H1 (cell line): Measurements from ENCODE around the gene ACTL7A. TPM values are rescaled to one million over a fixed set of nuclear protein-coding genes. Genes with fewer than 3 reads are reported as not detected.

Experiments used
- CTCF ChIA-PET: fragments of 300-600 bp; sonication (Branson Sonifier 250); formaldehyde crosslinking; loops from one replicate; lab custom pipeline; 2021; ENCODE audit not compliant: partially characterized antibody; lab: Charles Lee
- POLR2A ChIA-PET: fragments of 300-600 bp; sonication (Branson Sonifier 250); formaldehyde crosslinking; loops from one replicate; lab custom pipeline; 2021; ENCODE audit warnings: inconsistent platforms; ENCODE audit not compliant: partially characterized antibody; lab: Charles Lee
- DNase-seq, 2 experiments: peaks; one replicate each; pipeline versions ENCODE4 v3.0.0 to v3.0.0-alpha.2; 2010 to 2022; ENCODE audit warnings: low spot score in 2 of 2, low read depth in 1 of 2, mixed read lengths in 1 of 2
- FAIRE-seq: peaks from 2 replicates; lab custom pipeline; 2011; peaks lifted over from hg19 to GRCh38; lab: Jason Lieb, UNC
- H2AFZ ChIP-seq: 2 replicates; pipeline ENCODE4 v1.8.1; 2012; ENCODE audit warnings: low read length, inconsistent platforms
- H2AK5ac ChIP-seq: 2 replicates; pipeline ENCODE4 v1.6.1; 2013; ENCODE audit warnings: low read depth, low read length
- H2BK120ac ChIP-seq: replicated peaks from 2 replicates; pipeline ENCODE3; 2013; ENCODE audit warnings: low read depth, low read length, inconsistent platforms
- H2BK12ac ChIP-seq: 2 replicates; pipeline ENCODE4 v1.6.1; 2013; ENCODE audit warnings: low read depth, low read length
- H2BK15ac ChIP-seq: 2 replicates; pipeline ENCODE4 v1.6.1; 2013; ENCODE audit warnings: low read length
- H2BK20ac ChIP-seq: 2 replicates; pipeline ENCODE4 v1.6.1; 2013; ENCODE audit warnings: low read length
- H2BK5ac ChIP-seq: 2 replicates; pipeline ENCODE4 v1.6.1; 2013; ENCODE audit warnings: low read depth, low read length
- H3K14ac ChIP-seq: 2 replicates; pipeline ENCODE4 v1.6.1; 2013; ENCODE audit warnings: inconsistent platforms; ENCODE audit not compliant: insufficient read length
- H3K18ac ChIP-seq: 2 replicates; pipeline ENCODE4 v1.6.1; 2013; ENCODE audit warnings: low read length; ENCODE audit errors: extremely low read depth
- H3K23ac ChIP-seq: 2 replicates; pipeline ENCODE4 v1.6.1; 2013; ENCODE audit warnings: inconsistent platforms; ENCODE audit not compliant: insufficient read length
- H3K23me2 ChIP-seq: 2 replicates; pipeline ENCODE4 v1.6.1; 2013; ENCODE audit warnings: low read depth, low read length
- H3K27ac ChIP-seq: 2 replicates; pipeline ENCODE4 v1.6.1; 2011; ENCODE audit warnings: low read depth, low read length, inconsistent platforms
- H3K27me3 ChIP-seq, 4 experiments: replicated peaks in 1 of 4; 1 replicate in 1 of 4; 2 replicates in 3 of 4; pipeline versions ENCODE4 v1.6.1 to v1.8.1; 2011 to 2013; ENCODE audit warnings: low read length in 3 of 4, mild to moderate bottlenecking in 3 of 4, inconsistent platforms in 2 of 4, mixed read lengths in 2 of 4, moderate library complexity in 1 of 4; ENCODE audit not compliant: control insufficient read depth in 3 of 4, insufficient read depth in 3 of 4; ENCODE audit errors: extremely low read depth in 1 of 4
- H3K36me3 ChIP-seq, 4 experiments: 2 replicates each; pipeline versions ENCODE4 v1.6.1 to v1.8.1; 2011 to 2013; ENCODE audit warnings: mild to moderate bottlenecking in 4 of 4, low read length in 3 of 4, moderate library complexity in 2 of 4, control low read depth in 1 of 4, inconsistent platforms in 1 of 4; ENCODE audit not compliant: insufficient read depth in 4 of 4, control insufficient read depth in 2 of 4
- H3K4ac ChIP-seq: replicated peaks from 2 replicates; pipeline ENCODE3; 2013; ENCODE audit warnings: low read length, low read depth, mixed read lengths, inconsistent platforms; ENCODE audit not compliant: insufficient read length
- H3K4me1 ChIP-seq, 4 experiments: replicated peaks in 1 of 4; 1 replicate in 1 of 4; 2 replicates in 3 of 4; pipeline versions ENCODE4 v1.6.1 to v1.8.1; 2011 to 2013; ENCODE audit warnings: low read length in 3 of 4, inconsistent platforms in 2 of 4, mixed read lengths in 1 of 4; ENCODE audit not compliant: insufficient read depth in 4 of 4, control insufficient read depth in 3 of 4
- H3K4me2 ChIP-seq, 2 experiments: 2 replicates each; pipeline versions ENCODE4 v1.6.1 to v1.8.1; 2011 to 2013; ENCODE audit warnings: low read depth in 2 of 2, low read length in 2 of 2, control low read depth in 1 of 2, inconsistent platforms in 1 of 2, mild to moderate bottlenecking in 1 of 2; ENCODE audit not compliant: insufficient read depth in 1 of 2
- H3K4me3 ChIP-seq, 4 experiments: fragments of 200-600, 300-600 bp in 1 of 4; sonication (generic), shearing (Covaris generic), sonication (Bioruptor Twin) in 1 of 4; 2 replicates each; pipeline versions ENCODE4 v1.5.1 to v1.8.1; 2011 to 2016; ENCODE audit warnings: low read length in 4 of 4, low read depth in 3 of 4, control low read depth in 2 of 4, inconsistent platforms in 2 of 4, mild to moderate bottlenecking in 2 of 4, mixed read lengths in 1 of 4, moderate library complexity in 1 of 4; ENCODE audit not compliant: insufficient read depth in 2 of 4; ENCODE audit errors: extremely low read depth in 1 of 4
- H3K56ac ChIP-seq: replicated peaks from 2 replicates; pipeline ENCODE3; 2013; ENCODE audit warnings: low read depth, mild to moderate bottlenecking, mixed read lengths, low read length, inconsistent platforms; ENCODE audit not compliant: insufficient read length
- H3K79me1 ChIP-seq: 2 replicates; pipeline ENCODE4 v1.6.1; 2013; ENCODE audit warnings: low read depth, low read length, control low read depth
- H3K79me2 ChIP-seq, 2 experiments: 2 replicates each; pipeline versions ENCODE4 v1.6.1 to v1.8.1; 2012 to 2013; ENCODE audit warnings: low read length in 2 of 2, mild to moderate bottlenecking in 2 of 2, inconsistent platforms in 1 of 2; ENCODE audit not compliant: insufficient read depth in 2 of 2, control insufficient read depth in 1 of 2
- H3K9ac ChIP-seq, 4 experiments: replicated peaks in 1 of 4; 1 replicate in 1 of 4; 2 replicates in 3 of 4; pipeline versions ENCODE4 v1.6.1 to v1.8.1; 2011 to 2013; ENCODE audit warnings: low read depth in 3 of 4, low read length in 3 of 4, control low read depth in 2 of 4, mild to moderate bottlenecking in 2 of 4, moderate library complexity in 2 of 4, inconsistent platforms in 1 of 4; ENCODE audit errors: extremely low read depth in 1 of 4
- H3K9me3 ChIP-seq, 2 experiments: 2 replicates each; pipeline versions ENCODE4 v1.6.1 to v1.8.1; 2012 to 2013; ENCODE audit warnings: mild to moderate bottlenecking in 2 of 2, moderate library complexity in 2 of 2, control low read depth in 1 of 2, inconsistent platforms in 1 of 2, low read depth in 1 of 2, low read length in 1 of 2, mixed read lengths in 1 of 2; ENCODE audit not compliant: insufficient read depth in 2 of 2
- H4K20me1 ChIP-seq, 2 experiments: replicated peaks in 1 of 2; 2 replicates each; pipeline versions ENCODE3 to v1.8.1; 2011 to 2013; ENCODE audit warnings: inconsistent platforms in 2 of 2, low read length in 2 of 2, mild to moderate bottlenecking in 1 of 2; ENCODE audit not compliant: insufficient read depth in 2 of 2, control insufficient read depth in 1 of 2
- H4K5ac ChIP-seq: 2 replicates; pipeline ENCODE4 v1.6.1; 2013; ENCODE audit warnings: low read length, low read depth, mixed read lengths, inconsistent platforms; ENCODE audit not compliant: insufficient read length
- H4K8ac ChIP-seq: 2 replicates; pipeline ENCODE4 v1.8.0; 2013; ENCODE audit warnings: mild to moderate bottlenecking, moderate library complexity, low read length, inconsistent platforms; ENCODE audit not compliant: insufficient read depth; ENCODE audit errors: extremely low read depth
- H4K91ac ChIP-seq: replicated peaks from 2 replicates; pipeline ENCODE3; 2013; ENCODE audit warnings: low read length, mixed read lengths, inconsistent platforms; ENCODE audit not compliant: insufficient read length
- CBX5 ChIP-seq: fragments of 300-800, 300-1000 bp; sonication (generic); IDR thresholded peaks from 2 replicates; pipeline ENCODE4 v1.7.1; 2016; ENCODE audit warnings: antibody characterized with exemption, low read length, low read depth
- CHD2 ChIP-seq: IDR thresholded peaks from 2 replicates; pipeline ENCODE4 v1.6.1; 2012; ENCODE audit warnings: low read length, improper control_type of control experiment
- CTCF ChIP-seq, 3 experiments: IDR thresholded peaks; 1 replicate in 2 of 3; 2 replicates in 1 of 3; pipeline versions ENCODE4 v1.5.1 to v1.6.1; 2011; ENCODE audit warnings: low read length in 3 of 3, mild to moderate bottlenecking in 3 of 3, inconsistent platforms in 2 of 3, low read depth in 1 of 3, moderate library complexity in 1 of 3; ENCODE audit not compliant: insufficient read depth in 1 of 3; ENCODE audit errors: control extremely low read depth in 1 of 3
- HDAC6 ChIP-seq: IDR thresholded peaks from one replicate; pipeline ENCODE4 v1.7.1; 2012; ENCODE audit warnings: low read depth, mild to moderate bottlenecking, inconsistent platforms, low read length, moderate library complexity
- KDM4A ChIP-seq: IDR thresholded peaks from one replicate; pipeline ENCODE4 v1.7.1; 2012; ENCODE audit warnings: low read depth, mild to moderate bottlenecking, moderate library complexity, low read length, inconsistent platforms; ENCODE audit not compliant: severe bottlenecking
- RNF2 ChIP-seq: fragments of 200-900, 300-1000 bp; sonication (generic); IDR thresholded peaks from 2 replicates; pipeline ENCODE4 v1.7.1; 2016; ENCODE audit warnings: borderline replicate concordance, low read depth, mild to moderate bottlenecking, antibody characterized with exemption, low read length; ENCODE audit not compliant: poor library complexity, severe bottlenecking; ENCODE audit errors: missing control alignments
- SP2 ChIP-seq: IDR thresholded peaks from 2 replicates; pipeline ENCODE4 v1.6.1; 2012; ENCODE audit warnings: mild to moderate bottlenecking, low read length, inconsistent platforms
- SP4 ChIP-seq: IDR thresholded peaks from 2 replicates; pipeline ENCODE4 v1.6.1; 2012; ENCODE audit warnings: low read length, inconsistent platforms
- SUZ12 ChIP-seq: fragments of 200-600 bp; sonication (generic); IDR thresholded peaks from 2 replicates; pipeline ENCODE4 v1.6.1; 2012; ENCODE audit warnings: mild to moderate bottlenecking, inconsistent platforms, low read length, moderate library complexity, mixed read lengths
- ZNF274 ChIP-seq: IDR thresholded peaks from 2 replicates; pipeline ENCODE4 v1.7.0; 2012; ENCODE audit warnings: low read length, borderline replicate concordance; ENCODE audit errors: extremely low read depth
- WGBS, 2 experiments: shearing (Covaris generic) in 1 of 2; methylation state at CpG; one replicate each; pipeline versions ENCODE4 v1.1.6 to v1.1.7; 2013 to 2015; ENCODE audit warnings: low lambda C conversion rate in 2 of 2, mixed read lengths in 2 of 2, inconsistent platforms in 1 of 2, low coverage in 1 of 2, missing lambda C conversion rate in 1 of 2; ENCODE audit not compliant: insufficient replicate concordance in 2 of 2, insufficient coverage in 1 of 2, insufficient read length in 1 of 2; ENCODE audit errors: extremely low coverage in 1 of 2, missing lambda C conversion rate in 1 of 2; 5-methylcytosine and 5-hydroxymethylcytosine counted together
- polyA plus RNA-seq, 7 experiments: library from polyadenylated mRNA; depleted of rRNA in 3 of 7; stranded (reverse) in 5 of 7; unstranded in 2 of 7; fragments of >200 nt in 5 of 7; fragments of 200-250 nt in 2 of 7; gene quantifications; 1 replicate in 5 of 7; 2 replicates in 1 of 7; 4 replicates in 1 of 7; pipeline versions ENCODE4 v1.2.1 to v1.2.3, GENCODE V29; 2011 to 2013; ENCODE audit warnings: missing spikeins in 2 of 7, mixed read lengths in 2 of 7
- total RNA-seq: library from RNA; stranded (reverse); fragmentation: NEBNext Ultra II Directional; extraction: Animal tissue kit (Norgen Biotek cat#: 25700); gene quantifications from 2 replicates; pipeline ENCODE4 v1.2.1, GENCODE V29; 2021
- TF ChIP-seq, protein P1 (sequence below): IDR thresholded peaks from 2 replicates; pipeline ENCODE4 v1.6.1; 2011; ENCODE audit warnings: low read length, improper control_type of control experiment

ACTL7A gene
- total and polyA plus RNA-seq, 2 of the 8 experiments (the other 6 are each of a cell fraction or from before 2014, with no cell fraction given): not detected

- Histone ChIP-seq H3K18ac (no peak overlapping the region), H2BK20ac (no peak overlapping the region), H3K79me1 (no peaks in the 10 kb centered on the region), H3K4me1 (no peaks in the 10 kb centered on the region), H3K4me3 (no peak overlapping the region), H4K5ac (no peak overlapping the region), H3K14ac (no peak overlapping the region), H3K36me3 (peaks cover 7 to 41% (median 23%) of the 10 kb centered on the region in 4 experiments), H3K27ac (no peak overlapping the region), H4K8ac (no peak overlapping the region), H3K27me3 (no peaks in the 10 kb centered on the region), H2BK12ac (no peak overlapping the region), H4K91ac (no peak overlapping the region), H2AFZ (no peak overlapping the region), H3K9me3 (no peaks in the 10 kb centered on the region), H3K4ac (no peak overlapping the region), H2AK5ac (no peak overlapping the region), H3K9ac (no peak overlapping the region), H3K4me2 (no peak overlapping the region), H2BK15ac (no peak overlapping the region), H3K23me2 (no peaks in the 10 kb centered on the region), H3K23ac (no peak overlapping the region), H2BK5ac (no peak overlapping the region), H3K79me2 (no peaks in the 10 kb centered on the region), H4K20me1 (no peaks in the 10 kb centered on the region), H2BK120ac (no peak overlapping the region), H3K56ac (no peak overlapping the region)
- DNase-seq (no peak), FAIRE-seq (no peak)
- POLR2A ChIA-PET: no interaction called here
- CTCF ChIA-PET: no interaction called here
- 93% methylated on average over 3 of the region's 3 CpGs; no CpG with 5 or more reads in 1 of the 2 experiments for WGBS, 2 experiments
- TF ChIP-seq ZNF274 (no peak), RNF2 (no peak), CHD2 (no peak), CTCF (IDR thresholded peaks at IDR 0.05; ENCODE audit: control extremely low read depth in 1 of 3, insufficient read depth in 1 of 3, low read depth in 1 of 3, low read length in 3 of 3) (no peak), SUZ12 (no peak), HDAC6 (no peak), KDM4A (no peak), CBX5 (no peak), SP4 (no peak), SP2 (no peak)
- TF ChIP-seq, protein P1, sequence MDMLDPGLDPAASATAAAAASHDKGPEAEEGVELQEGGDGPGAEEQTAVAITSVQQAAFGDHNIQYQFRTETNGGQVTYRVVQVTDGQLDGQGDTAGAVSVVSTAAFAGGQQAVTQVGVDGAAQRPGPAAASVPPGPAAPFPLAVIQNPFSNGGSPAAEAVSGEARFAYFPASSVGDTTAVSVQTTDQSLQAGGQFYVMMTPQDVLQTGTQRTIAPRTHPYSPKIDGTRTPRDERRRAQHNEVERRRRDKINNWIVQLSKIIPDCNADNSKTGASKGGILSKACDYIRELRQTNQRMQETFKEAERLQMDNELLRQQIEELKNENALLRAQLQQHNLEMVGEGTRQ: no peak
Measured at GRCh38 chr9:108883085-108883484, 21.0 kb downstream of the ACTL7A start.
